ENCODE measurements around the gene PRKN.
A peak's percentile ranks its signal among the peaks of the same experiment; 100 is the strongest.

Gene PRKN

DNA sequence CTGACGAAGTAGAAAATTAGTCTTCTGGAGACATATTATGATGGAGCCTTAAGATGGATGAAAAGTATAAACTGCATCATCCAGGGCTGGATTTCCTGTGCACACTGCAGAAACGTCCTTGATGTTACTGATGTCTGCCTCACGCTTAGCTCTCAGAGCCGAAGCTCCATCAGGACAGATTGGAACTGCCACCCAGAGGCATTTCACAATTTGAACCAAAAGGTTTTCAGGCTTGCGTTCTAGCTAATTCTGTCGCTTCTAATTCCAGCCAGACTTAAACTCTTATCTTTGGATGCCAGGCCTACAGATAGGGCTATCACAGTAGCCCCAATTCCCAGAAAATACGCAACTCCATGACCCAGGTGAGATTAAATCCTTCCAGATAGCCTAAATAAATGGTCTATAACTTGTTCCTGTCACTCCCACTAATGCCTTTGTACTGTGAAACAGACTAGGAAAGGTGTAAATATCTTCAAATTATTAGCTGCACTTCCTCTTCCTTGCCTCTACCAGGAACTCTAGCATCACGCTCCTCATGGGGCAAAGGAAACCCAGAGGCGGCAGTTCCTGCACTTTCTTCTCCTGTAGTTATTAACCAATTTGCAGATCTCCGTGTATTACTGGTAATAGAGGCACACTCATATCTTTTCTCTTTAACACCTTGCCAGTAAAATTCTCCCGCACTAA is 634.6 kb downstream of the PRKN start:
- DNase-seq: no peak

- no peak for DNase-seq
These were observed 636.8 kb downstream of the PRKN start for GRCh38 chr6:162090734-162091133.

- DNase-seq: no peak
These were observed 639.5 kb downstream of the PRKN start for GRCh38 chr6:162088091-162088490.

DNA sequence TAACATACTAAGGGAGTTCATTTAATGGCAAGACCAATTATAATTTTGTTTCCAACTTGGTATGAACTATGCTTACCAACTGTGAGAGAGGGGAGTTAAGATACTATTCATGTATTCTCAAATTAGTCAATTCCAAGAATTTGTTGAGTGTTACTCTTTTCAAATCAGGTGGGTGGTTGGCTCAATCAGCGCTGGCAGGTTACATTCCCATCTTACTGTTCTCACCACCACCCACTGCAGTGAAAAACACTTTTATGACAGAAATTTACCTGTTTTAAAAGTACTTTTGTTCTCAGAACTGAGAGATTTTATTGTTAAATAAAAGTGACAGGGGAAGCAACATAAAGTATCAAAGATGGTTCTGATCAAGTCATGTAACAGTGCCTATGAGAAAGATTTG is 642.0 kb downstream of the PRKN start:
- no peak for DNase-seq

DNA sequence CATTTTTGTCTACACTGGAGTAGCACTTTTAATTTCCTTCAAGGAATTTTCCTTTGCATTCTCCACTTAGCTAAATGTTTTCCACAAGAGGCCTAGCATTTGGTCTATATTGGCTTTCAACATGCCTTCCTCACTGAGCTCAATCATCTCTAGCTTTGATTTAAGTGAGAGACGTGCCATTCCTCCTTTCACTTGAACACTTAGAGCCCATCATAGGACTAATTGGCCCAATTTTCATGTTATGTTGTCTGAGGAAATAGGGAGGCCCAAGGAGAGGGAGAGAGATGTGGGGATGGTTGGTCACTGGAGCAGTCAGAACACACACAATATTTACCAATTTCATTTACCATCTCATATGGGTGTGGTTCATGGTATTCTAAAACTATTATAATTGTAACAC is 645.0 kb downstream of the PRKN start:
- DNase-seq: no peak

GRCh38 chr6:162078667-162079066 is 648.9 kb downstream of the PRKN start:
- DNase-seq: no peak

GRCh38 chr6:162078126-162078525 is 649.4 kb downstream of the PRKN start:
- no peak for DNase-seq

GRCh38 chr6:162076816-162077215 is 650.8 kb downstream of the PRKN start:
- no peak for DNase-seq

GRCh38 chr6:162074641-162075275 is 652.8 kb downstream of the PRKN start:
- no peak for DNase-seq

- DNase-seq: no peak
These were observed 656.9 kb downstream of the PRKN start for GRCh38 chr6:162070639-162071038.

GRCh38 chr6:162069995-162070394 is 657.6 kb downstream of the PRKN start:
- DNase-seq: no peak

GRCh38 chr6:162068340-162068739 is 659.2 kb downstream of the PRKN start:
- DNase-seq: no peak

- DNase-seq: no peak
These were observed 663.9 kb downstream of the PRKN start for GRCh38 chr6:162063666-162064065.

DNA sequence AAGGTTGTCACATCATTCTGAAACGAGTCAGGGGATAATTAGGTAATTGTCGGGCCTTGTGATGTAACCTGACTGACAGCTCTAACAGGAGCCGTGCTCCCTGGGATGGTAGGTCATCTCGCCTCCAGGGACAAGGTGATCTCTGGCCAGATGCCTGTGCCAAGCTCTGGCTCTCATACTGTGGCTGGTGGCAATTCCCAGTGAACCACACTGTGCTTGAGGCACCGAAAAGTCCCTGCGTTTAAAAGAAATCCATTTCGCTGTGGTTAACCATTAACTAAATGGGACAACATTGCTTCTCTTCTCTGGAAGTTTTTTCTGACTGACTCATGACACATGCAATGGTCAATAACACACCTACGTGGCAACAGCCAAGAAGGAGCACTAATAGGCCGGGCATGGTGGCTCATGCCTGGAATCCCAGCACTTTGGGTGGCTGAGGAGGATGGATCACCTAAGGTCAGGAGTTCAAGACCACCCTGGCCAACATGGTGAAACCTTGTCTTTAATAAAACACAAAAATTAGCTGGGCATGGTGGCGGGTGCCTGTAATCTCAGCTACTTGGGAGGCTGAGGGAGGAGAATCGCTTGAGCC is 669.2 kb downstream of the PRKN start:
- DNase-seq: no peak

GRCh38 chr6:162056745-162057144 is 670.8 kb downstream of the PRKN start:
- peak; percentile 28 for DNase-seq

- DNase-seq: no peak
These were observed 671.5 kb downstream of the PRKN start for GRCh38 chr6:162056061-162056460.

DNA sequence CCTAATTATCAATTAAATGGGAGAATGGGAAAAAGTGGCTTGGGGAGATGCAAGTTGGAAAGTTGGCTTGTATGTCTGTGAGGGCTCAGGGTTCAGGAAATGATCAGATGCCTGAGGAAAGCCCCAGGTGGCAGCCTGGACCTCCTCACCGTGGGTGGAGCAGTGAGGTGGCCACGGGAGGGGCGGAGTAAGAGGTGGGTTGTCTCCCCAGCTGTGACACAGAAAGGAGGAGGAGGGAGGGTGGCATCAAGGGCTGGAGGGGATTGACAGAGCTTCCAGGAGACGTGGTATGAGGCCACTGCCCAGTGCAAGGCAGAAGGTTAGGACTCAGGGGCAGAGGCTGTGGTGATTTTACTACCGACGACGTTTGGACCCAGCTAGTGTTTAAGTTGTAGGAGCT is 672.2 kb downstream of the PRKN start:
- peak; percentile 20 for DNase-seq

DNA sequence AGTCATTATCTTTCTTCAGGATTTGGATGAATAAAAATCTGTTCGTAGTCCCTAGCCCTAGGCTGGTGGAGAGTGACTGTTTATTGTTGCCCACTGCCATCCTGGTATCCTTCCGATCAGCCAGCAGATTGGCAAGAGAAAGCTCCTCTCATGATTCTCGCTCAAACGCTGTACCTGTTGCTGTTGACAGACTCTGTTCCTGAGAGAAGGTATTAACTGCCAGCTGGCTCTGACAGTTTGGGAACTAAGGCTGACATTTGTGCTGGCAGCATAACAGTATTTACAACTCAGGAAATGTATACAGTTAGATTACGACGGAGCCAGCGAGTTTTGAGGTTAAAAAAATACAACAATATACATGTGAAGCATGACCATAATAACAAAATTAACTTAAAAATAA is 674.5 kb downstream of the PRKN start:
- no peak for DNase-seq

DNA sequence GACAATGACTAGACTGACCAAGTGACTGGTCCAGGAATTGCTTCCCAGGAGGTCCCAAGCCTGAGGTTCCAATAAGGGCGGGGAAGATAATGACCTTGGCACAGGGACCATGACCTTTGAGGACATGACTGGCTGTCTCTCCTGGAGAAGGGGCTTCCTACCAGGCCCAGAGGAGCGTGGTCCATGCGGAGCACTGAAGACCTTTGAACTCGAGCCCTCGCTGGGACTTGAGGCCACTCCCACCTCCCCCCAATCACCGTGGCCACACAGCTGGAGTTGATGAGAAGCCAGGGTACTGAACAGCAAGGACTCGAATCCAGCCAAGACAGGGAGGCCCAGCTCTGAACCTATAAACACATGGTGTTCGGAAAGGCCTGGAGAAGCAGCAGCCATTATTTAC is 677.0 kb downstream of the PRKN start:
- DNase-seq: no peak

DNA sequence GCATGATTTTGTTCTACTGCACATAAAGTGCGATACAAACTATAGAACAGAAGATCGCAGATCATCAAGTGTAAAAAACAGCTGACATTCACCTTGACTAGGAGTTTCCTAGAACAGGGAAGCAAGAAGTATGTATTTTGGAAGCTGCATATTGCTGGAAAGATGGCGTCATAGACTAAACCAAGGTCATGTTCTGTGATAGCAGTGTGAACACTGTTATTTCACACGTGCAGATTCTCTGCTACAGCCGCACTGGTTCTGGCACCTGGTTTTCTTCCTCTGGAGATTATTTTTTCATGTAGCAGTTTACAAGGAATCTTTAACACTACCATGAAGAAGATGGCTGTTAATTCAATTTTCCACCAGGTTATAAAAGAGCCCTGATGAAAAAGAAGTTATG is 681.2 kb downstream of the PRKN start:
- no peak for DNase-seq

- DNase-seq: no peak
These were observed 694.9 kb downstream of the PRKN start for GRCh38 chr6:162032620-162033019.

DNA sequence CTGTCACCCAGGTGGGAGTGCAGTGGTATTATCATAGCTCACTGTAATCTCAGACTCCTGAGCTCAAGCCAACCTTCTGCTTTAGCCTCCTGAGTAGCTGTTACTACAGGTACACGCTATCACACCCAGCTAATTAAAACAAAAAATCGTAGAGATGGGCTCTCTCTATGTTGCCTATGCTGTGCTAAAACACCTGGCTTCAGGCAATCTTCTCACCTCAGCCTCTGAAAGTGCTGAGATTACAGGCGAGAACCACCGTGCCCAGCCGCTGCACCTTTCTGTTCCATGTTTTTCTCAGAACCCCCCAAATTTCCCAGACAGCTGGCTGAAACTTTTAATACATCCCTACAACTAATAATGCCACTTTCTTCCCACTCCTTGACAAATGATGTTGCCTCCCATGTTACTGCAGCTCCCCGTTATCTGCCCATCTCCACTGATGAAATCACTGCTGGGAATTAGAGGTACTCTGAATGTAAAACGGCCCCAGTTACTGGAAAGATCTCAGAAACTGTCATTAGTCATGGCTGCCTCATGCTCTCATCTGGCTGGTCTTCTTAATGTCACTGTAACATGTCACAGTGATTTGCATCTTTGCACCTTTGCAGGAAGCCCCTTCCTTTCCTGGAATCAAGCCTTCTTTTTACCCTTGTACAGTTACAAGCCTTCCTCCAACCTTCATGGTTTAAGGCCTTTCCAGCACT is 697.5 kb downstream of the PRKN start:
- DNase-seq: no peak

DNA sequence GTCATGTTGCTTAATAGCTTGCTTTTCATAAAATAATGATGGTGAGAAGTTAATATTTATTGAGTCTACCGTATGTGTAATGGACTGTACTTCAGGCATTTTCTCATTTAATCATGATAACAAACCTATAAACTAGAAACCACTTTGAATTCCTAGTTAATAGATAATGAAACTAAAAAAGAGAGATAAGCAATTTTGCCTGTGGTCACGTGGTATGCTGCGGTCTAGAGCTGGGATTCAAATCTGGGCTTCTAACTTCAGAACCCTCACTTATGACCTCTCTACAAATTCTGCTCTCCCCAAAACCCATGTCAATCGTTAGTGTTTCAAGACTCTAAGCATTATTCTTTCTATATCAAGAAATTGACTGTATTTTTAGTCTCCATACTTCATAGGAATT is 700.7 kb downstream of the PRKN start:
- no peak for DNase-seq

- DNase-seq: no peak
These were observed 701.5 kb downstream of the PRKN start for GRCh38 chr6:162026031-162026430.

Data from RPMI8226 (cell line).